ENCODE measurements around the gene ATP13A2.

Gene ATP13A2

DNA sequence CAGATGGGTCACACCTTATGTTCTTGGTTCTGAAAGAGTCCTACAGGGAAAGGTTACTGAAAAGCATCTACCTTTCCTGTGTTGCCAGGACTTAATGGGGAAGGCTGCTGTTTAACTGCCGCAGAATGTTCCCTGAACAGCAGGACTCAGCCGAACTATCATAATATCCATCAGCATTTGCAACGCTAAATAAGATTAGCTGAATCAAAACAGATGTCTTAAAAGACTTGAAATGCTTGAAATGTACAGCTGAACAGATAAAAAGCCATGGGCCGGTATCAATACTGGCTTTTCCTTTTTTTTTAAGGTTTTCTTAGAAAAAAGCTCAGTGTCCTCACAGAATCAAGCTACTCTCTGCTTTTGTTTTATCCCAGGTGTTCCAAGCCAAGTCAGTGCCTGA, 19.7 kb upstream of the ATP13A2 start:
- DNase-seq (ENCODE audit: low read depth), result no peak

DNA sequence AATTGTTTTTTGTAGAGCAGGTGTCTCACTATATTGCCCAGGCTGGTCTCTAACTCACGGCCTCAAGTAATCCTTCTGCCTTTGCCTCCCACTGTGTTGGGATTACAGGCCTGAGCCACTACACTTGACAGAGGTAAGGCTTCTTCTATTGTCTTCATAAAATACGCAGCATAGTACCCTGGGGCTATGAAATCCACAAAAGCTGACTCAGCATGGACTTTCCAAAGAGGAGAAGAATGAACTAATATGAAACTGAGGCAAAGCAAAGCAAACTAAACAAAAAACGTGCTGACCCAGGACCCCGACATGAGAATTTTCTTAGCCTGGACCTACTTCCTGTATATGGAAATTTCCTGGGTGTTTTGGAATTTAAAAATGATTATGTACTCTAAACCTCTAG, 18.5 kb upstream of the ATP13A2 start:
- no peak for DNase-seq (ENCODE audit: low read depth)

DNA sequence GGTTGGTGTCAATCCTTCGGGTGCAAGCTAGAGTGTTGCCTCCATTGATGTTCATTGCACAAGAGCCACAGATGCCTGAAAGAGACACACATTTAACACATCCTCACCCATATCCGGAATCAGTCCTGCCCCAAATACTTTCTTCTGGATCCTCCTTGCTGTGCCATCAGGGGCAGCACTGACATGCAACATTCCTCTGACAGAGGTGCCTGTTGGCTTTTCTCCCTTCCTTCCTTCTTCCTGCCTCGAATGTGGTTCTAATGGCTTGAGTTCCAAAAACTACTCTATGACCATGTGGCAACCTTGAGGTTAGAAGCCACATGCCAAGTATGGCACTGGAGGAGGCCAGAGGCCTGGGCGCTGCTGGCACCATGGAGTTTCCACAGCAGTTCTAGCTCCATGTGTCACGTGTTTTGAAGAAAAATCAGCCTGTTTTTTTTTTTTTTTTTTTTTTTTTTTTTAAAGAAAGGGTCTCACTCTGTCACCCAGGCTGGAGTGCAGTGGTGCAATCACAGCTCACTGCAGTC, 17.0 kb upstream of the ATP13A2 start:
- no peak for DNase-seq (ENCODE audit: low read depth)

DNA sequence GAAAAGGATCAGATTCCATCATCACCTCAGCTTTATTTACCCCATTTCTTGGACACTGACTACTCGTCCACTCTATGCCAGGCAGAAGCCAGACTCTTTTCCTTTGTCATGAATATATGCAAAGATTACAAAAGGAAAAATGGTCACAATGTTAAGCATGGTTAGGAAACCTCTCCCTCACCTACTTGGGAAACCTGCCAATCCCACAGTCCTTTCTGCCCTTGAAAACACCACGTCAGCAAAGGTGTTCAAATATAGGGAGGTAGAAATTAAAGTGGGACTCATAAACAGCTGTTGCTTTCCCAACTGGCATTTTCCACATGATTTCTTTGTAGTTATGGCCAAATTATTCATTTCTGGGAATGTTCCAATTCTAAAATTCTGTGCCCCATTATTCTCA, 16.2 kb upstream of the ATP13A2 start:
- no peak for DNase-seq (ENCODE audit: low read depth)

DNA sequence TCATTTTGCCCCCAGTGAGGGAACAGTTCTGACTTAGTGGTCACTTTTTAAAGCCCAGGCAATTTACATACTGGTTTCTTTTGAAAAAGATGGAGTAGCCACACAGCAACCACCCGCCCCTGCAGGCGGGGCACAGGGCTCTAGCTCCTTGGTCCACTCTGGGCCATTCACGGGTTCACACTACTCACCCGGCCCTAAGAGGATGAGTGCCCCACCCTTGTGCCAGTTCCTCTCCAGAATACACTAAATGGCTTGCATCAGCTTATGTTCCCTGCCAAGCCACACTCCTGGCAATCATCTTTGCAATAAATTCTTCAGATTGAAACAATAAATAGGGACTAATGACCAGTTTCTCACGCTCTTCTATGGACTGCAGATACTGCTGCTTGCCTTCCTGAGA, 15.7 kb upstream of the ATP13A2 start:
- DNase-seq (ENCODE audit: low read depth), result peak; percentile 67

DNA sequence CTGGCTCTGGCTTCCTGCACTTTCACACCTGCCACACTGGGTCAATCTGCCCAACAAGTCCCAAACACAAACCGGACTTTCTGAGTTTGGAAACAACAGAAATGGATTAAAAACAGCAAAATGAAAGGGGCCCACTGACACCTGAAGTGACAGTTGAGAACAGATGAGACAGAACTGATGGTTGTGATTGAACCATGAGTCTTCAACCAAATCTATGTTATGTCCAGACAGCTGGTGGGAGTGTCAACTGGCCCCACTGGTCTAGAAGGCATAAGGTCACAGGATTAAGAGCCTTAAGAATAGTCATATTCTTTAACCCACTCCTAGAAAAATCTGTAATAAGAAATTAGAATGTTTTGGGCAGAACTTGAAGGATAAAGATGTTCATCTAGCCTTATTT, 13.0 kb upstream of the ATP13A2 start:
- no peak for DNase-seq (ENCODE audit: low read depth)

DNA sequence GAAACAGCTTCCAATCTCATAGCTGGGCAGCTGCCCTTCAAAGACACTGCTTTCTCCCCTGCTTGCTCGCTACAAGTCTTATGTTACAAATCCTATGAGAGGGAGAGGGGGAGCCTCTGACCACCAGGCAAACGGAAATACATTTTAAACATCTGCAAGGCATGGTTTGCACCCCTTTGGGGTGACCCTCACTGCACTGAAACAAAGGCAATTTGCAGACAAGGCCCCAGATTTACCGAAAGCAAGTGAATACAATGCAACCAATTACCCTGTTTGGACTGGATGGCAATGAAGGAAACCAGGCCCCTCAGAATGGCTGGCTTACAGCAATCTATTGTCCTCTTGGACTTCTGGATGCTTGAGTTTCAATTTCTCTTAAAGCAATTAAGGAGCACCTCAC, 11.8 kb upstream of the ATP13A2 start:
- DNase-seq (ENCODE audit: low read depth), result no peak

DNA sequence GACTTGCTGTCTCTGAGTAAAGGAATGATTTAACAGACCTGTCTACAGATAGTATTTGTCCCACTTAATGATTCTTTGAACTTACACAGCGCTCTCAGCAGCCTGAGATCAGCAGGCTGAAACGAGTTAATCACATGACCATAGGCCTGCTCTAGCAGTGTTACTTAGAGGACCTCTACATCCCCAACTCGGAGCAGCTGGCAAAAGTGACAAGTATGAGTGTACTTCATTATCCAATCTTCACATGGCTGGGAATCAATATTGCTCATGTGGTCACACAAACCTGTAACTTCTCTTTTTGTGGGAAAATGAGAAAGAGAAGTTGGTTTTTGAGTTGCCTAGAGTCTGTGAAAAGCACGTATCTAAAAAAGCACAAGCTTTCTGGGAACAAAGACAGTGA, 11.4 kb upstream of the ATP13A2 start:
- DNase-seq (ENCODE audit: low read depth), result no peak

DNA sequence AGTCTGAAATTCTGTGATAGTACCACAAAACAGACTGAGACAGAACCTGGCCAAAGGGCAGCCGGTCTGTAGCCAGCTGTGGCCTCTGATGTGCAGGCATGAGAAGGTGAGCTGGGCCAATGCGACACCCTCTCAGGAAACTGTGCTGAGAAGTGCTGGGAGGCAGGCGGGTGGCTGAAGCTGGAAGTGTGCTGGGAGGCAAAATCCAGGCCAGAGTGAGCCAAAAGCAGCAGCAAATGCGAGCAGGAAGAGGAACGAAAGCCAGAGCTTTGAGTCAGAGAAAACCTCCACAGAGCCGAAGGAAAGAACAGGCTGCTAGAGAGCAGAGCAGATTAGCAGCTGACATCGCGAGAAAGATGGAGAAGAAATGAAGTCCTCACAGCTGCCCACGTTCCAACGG, 10.2 kb upstream of the ATP13A2 start:
- no peak for DNase-seq (ENCODE audit: low read depth)

DNA sequence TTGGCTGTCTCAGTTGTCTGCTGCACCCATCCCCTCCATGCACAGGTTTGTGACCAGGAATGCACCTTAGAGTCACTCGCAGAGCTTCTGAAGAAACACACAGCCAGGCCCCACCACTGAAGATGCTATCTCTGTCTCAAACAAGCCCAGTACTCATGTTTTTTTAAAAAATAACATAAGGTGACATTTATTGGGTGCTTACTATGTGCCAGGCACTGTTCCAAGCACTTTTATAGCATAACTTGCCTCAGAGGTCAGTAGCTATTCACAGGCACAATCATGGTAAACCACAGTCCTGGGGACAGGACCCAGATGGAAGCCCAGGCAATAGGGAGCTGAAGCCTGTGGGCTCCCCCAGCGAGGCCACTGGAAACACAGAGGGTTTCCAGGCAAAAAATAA, 8.8 kb upstream of the ATP13A2 start:
- DNase-seq (ENCODE audit: low read depth), result no peak

DNA sequence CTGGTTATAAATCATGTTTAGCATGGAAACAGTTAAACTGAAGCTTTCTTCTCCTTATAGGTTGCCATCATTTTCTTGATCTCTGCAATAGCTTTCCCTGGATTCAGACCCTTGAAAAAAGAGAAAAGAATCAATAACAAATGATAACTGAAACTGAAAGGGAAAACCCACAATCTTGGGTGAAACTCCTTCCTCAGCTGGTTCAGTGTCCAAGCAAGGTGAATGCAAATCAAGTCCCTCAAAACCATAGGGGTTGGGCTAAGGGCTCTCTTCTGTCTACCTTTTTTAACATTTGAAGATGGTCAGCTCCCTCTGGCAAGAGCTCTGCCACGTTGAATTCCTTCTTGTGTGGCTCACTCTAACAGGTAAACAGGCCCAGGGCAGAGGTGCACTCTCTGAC, 7.1 kb upstream of the ATP13A2 start:
- DNase-seq (ENCODE audit: low read depth), result no peak

DNA sequence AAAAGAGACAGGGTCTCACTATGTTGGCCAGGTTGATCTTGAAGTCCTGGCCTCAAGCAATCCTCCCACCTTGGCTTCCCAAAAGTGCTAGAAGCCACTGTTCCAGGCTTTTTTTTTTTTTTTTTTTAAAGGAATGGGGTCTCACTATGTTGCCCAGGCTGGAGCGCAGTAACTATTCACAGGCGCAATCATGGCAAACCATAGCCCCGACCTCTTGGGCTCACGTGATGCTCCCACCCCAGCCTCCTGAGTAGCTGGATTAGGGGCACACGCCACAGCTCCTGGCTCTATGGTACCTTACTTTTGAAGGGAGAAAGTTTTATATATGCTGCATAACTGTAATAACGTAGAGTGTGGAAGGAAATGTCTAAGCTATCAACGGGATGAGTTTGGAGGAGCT, 5.7 kb upstream of the ATP13A2 start:
- DNase-seq (ENCODE audit: low read depth), result no peak

DNA sequence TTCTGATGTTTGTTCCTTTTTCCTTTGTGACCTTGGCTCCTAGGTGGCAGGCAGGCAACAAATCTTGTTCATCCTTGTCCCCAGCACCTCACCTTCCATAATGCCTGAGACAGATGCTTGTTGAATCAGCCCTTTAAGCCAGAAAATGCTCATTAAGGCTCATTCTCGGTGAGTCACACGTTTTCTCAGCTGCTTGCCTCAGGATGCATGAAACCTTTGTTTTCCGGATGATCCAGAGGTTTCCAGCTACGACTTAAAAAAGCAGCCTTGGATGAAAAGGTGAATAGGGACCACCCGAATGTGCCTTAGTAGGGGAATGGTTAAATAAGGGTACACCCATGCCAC, 4.6 kb upstream of the ATP13A2 start:
- DNase-seq (ENCODE audit: low read depth), result no peak

DNA sequence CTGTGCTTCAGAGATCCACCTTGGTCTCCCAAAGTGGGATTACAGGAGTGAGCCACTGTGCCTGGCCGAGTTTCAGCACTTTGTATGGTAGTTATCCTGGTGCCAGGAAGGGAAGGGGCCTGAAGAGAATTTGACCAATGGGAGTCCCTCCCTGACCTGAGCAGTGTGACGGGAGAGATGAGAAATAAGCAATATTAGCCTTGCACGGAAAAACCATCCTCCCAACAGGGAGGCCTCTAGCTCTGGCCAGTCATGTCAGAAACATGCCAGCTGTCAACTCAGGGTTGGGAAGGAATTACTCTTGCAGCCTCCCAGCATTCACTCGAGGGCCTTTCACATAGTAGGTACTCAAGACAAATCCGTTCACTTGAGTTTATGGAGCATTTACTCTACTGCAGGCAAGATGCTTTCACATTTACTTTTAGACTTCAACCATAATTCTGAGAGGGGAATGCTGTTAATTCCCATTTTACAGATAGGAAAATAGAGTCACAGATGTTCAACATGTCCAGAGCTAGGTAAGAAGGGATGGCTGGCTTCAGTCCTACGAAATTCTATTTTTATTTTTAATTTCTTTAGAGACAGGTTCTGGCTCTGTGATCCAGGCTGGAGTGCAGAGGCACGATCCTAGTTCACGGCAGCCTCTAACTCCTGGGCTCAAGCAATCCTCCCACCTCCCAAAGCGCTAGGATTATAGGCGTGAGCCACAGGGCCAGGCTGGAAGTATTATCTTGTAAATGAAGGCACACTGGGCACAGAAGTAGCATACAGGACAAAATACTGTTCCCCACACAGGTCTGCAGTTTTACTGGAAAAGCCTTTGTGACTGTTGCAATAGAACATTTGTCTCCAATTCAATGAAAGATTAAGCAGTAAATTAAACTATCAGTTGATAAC, 3.2 kb upstream of the ATP13A2 start:
- no peak for DNase-seq (ENCODE audit: low read depth)

DNA sequence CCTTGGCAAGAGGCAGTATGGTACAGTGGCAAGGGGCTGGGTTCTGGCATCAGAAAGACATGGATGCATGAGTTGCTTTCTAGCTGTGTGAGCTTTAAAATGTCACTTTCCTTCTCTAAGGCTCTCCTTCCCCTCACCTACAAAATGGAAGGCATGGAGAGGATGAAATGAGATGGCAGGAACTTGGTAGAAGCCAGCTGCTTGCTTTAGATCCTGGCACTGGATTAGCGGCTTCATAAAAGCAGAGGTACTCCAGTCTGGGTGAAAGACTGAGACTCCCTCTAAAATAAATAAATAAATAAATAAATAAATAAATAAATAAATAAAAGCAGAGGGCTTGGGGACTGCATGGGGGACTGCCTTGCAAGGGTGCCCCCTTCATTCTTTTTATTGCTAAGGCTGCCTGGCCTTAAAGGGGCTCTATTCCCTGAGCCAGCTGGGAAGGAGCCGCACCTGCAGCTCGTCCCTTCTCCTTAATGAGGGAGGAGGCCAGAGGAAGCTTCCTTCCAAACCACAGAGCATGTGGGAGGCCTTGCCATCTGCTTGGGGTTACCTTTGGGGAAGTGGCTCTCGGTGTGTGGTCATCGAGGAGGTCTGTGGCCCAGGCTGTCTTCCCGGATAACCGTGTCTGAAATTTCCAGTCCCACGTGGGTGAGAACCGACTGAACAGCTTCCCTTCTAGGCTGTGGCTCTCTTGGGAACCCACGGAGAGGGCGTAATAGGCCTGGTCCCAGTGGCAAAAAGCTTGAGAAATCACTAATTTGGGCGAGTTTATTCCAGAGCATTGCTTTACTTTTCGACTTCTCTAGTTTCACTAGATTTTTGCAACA, 2.0 kb upstream of the ATP13A2 start:
- DNase-seq (ENCODE audit: low read depth), result no peak

DNA sequence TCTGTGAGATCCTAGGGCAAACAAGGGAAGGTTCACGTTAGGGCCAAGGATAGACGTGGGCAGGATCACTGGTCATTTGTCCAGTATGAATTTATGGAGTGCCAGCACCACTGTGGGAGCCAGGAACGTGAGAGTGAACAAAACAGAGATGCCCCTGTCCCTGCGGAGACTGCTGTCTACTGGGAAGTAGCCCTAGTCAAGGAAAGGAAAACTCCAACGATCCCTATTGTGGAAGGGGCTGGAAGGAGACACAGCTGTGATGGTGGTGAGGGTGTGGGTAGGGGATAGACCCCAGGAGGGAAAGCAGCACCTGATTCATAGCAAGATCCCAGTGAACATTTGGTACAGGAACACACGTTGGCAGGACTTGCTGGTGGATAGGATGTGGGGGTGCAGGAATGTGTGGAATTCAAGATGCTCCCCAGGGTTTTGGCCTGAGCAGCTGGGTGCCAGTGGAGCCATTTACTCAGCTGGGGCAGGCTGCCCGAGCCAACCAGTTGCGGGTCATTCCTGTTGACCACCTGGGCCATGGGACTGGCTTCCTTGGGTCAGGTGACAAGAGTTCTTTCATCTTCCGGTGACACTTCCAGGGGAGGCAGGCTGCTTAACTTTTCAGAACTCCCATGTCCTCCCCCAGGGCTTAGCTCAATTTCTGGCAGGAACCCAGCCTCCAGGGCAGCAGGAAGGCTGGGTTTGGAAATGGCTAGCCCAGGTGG, 1.2 kb upstream of the ATP13A2 start:
- DNase-seq (ENCODE audit: low read depth), result no peak

DNA sequence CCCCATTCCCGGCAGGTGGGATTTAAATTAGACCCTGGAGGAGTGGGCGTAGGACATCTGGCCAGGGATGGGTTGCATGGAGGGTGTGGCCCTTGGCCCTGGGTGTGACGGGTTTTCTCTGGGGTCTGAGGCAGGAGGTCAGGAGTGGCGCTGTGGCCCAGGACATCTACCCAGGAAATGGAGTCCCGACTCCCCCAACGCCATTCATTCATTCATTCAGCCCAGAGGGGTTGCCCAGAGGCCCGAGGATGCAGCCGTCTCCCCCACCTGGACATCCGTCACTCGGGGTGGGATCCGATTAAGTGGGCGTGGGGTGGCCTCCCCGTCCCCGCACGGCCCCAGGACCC, 663 bp downstream of the ATP13A2 start:
- no peak for DNase-seq (ENCODE audit: low read depth)

DNA sequence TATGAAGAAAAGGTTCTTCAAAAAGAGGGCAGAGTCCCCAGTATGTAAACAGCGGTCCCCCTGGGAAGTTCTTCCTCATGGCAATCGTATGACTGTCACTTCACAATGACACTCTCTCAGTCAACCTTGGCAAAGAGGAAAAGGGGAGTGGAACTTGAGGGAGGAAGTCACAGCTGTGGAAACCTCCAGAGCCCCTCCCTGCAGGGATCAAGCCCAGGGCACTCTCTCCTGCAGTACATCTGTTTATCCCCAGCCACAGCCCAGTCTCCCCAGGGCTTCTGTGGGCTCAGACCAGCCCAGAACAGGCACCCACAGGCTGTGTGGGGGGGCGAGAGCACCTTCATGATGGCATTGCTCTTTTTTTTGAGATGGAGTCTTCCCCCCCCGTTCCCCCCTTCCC, 2.0 kb downstream of the ATP13A2 start:
- DNase-seq (ENCODE audit: low read depth), result no peak

DNA sequence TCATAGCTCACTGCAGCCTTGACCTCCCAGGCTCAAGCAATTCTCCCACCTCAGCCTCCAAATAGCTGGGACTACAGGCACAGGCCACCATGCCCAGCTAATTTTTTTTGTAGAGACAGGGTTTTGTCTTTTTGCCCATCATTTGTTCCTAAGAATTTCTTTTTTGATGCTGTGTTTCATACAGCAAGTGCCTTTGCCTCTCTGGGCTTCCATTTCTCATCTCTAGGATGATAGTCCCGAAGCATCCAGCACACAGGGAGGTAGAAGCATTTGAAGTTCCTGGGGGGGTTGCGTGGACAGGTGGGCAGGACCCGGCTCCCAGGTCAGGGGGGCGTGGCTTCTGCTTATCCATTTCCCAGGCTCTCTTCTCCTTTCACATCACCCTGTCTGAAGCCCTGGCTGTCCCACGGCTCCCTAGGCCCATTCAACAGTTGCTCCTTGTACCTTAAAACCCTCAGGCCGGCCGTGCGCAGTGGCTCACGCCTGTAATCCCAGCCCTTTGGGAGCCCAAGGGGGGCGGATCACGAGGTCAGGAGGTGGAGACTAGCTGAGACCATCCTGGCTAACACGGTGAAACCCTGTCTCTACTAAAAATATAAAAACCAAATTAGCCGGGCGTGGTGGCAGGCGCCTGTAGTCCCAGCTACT, 3.4 kb downstream of the ATP13A2 start:
- no peak for DNase-seq (ENCODE audit: low read depth)

DNA sequence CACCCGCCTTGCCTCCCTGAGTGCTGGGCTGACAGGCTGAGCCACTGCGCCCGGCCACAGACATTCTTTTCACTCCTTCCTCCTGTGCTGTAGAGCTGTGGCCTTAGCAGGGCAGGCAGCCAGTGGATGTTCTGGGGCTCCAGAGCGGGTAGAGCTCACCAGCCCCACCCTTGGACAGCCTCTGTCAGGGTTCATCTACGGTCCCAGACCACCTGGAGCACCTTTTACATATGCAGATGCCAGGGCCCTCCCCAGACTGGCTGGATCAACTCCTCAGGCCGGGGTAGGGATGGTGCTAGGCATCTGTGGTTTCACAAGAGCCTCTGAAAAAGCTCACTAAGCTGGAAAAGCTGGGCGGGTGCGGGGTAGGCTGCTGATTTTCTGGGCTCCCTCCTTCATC, 4.6 kb downstream of the ATP13A2 start:
- no peak for DNase-seq (ENCODE audit: low read depth)

DNA sequence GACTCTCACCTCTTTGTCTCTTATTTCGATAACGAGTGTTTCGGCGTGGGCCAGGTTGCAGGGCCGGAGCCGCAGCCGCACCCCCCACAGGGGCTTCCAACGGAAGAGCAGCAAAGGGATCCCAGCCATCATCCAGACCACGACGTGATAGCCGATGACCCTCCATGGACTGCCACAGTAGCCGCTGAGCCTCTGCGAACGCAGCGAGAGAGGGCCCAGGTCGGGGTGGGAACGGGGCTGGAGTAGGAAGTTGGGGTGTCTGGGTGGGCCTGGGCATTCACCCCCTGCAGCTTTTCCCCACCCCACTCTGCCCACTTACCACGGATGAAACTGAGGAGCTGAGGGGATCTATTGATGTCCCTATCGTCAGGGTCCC, 6.4 kb downstream of the ATP13A2 start:
- no peak for DNase-seq (ENCODE audit: low read depth)
